Activated CD4-positive, alpha-beta T cell treated with anti-CD3 and anti-CD28 coated beads, Interleukin-2, Interleukin-6, amounts not matched to agents 100 ng/mL and 50 ng/mL, durations not matched to agents 16 hours and 8 hours (primary cell): ENCODE results near the gene EDEM1.
"Not testable (repeated sequence)": the region's sequence is repeated elsewhere in the genome, so short reads cannot be mapped to it uniquely, and the experiment has no call there.

Experiments
- DNase-seq: peaks from one replicate; pipeline ENCODE4 v3.0.0-alpha.2; 2020

Gene EDEM1

DNA sequence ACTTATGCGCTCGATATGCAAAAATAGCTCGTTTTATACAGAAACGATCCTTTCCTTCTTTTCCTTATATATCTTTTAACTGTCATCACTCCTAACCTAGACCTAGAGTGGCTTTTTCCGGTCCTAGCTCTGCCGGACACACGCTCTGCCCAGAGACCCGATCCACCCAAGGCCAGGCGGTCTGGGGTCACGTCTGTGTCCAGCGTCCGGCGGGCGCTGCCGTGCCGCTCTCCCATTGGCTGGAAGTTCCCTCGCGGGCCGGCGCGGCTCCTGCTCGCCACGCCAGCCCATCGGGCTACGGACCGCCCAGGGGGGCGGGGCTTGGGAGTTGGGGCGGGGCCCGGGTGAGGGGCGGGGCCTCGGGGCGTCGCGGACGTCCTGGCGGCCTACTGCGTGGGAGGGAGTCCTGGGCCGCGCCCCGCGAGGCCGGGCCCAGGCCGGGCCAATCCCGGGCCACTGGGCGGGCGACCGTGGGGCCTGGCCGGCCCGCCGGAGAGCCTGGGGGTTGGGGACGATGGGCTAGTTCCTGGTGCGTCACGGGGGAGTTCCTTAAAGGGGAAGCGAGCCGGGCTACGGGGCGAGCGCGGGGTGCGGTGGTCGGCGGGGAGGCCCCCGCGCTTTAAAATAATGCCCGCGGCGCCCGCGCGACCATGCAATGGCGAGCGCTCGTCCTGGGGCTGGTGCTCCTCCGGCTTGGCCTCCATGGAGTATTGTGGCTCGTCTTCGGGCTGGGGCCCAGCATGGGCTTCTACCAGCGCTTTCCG, at the start of gene EDEM1:
TSS of gene EDEM1 (plus strand) at position 552 of the 764 bp plus-strand sequence. CDS start at position 651, 99 bp downstream.
- DNase-seq, result peak; percentile 98

DNA sequence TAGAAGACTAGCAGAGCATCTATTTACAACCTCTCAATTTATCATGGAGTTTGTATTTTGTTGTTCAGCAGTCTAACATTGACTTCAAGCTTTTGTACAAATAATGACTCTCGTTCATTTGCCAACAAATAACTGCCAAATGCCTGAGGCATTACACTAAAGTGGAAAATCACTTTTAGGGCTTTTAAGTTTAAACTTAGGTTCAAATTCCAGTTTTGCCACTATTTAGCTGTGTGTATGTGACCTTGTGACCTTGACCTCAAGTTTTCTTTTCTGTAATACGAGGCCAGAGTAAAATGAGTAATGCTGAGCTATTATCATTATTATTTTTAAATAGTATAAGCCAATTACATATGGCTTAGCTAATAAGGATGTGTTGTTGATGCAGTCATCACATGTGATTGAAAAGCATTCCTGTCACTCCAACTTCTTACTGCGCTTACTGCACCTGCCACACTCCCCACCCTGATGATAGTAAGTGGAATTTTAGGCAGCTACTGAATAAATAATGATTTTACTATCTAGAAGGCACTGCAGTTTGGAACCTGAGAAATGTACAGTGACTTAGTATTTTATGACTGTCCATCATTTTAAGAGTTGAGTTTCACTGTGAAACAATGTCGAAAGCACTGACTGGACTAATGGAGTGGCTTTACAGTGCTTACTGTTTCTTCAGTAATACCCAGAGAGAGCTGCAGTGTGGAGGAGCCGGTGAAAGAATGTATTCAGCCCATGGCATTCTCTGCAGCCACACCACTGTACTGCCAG, 49.1 kb upstream of the EDEM1 start:
- DNase-seq, result no peak

DNA sequence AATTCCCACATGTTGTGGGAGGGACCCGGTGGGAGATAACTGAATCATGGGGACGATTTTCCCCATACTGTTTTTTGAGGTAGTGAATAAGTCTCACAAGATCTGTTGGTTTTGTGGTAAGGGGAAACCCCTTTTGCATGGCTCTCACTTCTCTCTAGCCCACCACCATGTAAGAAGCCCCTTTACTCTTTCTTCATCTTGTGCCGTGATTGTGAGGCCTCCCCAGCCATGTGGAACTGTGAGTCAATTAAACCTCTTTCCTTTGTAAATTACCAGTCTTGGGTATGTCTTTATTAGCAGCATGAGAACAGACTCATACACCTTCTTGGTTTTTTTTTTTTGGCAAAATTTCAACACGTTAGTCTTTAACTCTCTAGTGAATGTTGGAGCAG, 47.3 kb upstream of the EDEM1 start:
- DNase-seq, result no peak

DNA sequence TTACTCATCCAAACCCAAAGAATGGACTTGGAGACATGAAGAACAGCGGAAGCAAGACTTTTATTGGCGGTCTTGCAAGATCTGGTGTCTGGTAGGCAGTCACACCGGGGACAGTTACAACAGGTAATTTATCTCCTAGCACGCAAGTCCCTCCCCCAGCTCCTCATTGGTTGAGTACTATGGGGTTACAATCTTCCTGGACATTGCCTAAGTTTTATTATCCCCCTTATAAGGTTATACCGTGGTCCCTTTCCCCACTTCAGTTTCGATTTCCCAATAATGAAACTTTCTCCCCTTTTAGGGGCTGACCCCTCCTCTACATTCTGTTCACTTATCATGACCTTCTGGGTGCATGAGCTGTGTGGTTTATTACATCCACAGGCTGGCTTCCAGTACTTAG, 46.7 kb upstream of the EDEM1 start:
- DNase-seq, result no peak

- DNase-seq, result no peak
Measured at GRCh38 chr3:5141760-5142159, 45.7 kb upstream of the EDEM1 start.

DNA sequence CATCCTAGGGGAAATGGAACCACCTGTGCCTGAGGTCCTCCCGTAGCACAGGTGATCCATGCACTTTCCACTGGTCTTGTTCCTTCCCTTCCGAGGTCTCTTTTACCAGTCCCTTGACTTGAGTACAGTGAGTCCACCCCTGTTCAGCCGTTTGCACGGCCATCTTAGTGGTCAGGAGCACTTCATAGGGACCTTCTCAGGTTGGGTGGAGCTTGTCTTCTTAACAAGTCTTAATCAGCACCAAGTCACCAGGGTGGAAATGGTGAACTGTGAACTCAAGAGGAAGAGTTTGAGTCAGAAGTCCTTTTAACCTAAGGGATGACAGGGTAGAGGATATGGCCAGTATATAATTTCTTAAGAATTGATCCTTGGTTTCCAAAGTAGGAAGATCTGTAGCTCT, 44.0 kb upstream of the EDEM1 start:
- DNase-seq, result no peak

DNA sequence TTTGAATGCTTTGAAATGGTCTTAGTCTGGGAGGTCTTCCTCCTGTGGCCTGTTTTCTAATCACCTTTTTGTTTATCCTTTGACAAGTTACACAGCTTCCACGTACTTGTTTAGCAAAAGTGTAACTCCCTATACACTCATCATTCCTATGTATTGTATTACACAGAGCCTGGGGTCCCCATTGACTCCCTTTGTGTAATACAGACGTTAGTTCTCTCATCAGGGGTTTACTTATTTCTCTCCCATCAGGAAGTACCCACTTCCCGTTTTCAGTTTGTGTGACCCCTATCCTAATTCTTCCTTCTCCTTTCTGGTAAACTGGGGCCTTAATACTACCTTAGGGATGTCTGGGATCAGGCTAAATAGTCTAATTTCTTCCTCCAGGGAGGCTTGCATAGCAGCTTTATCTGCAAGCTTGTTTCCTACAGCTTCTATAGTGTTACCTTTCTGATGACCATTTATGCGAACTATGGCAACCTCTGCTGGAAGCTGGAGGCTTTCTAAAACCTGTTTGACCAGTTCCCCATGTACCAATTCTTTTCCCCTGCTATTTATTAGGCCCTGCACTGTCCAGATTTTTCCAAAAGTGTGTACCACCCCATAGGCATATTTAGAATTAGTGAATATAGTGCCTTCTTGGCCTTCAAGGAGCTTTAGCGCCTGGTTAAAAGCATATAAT, 43.1 kb upstream of the EDEM1 start:
- DNase-seq, result no peak

GRCh38 chr3:5145120-5145519, 42.4 kb upstream of the EDEM1 start:
- no peak for DNase-seq

DNA sequence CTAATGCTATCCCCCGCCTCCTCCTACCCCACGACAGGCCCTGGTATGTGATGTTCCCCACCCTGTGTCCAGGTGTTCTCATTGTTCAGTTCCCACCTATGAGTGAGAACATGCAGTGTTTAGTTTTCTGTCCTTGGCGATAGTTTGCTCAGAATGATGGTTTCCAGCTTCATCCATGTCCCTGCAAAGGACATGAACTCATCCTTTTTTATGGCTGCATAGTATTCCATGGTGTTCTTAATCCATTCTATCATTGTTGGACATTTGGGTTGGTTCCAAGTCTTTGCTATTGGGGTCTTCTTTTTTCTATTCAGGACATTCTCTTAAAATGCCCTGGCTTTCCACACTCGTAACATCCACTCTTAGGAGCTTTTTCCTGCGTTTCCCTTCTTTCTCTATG, 40.4 kb upstream of the EDEM1 start:
- DNase-seq, result not testable (repeated sequence)

DNA sequence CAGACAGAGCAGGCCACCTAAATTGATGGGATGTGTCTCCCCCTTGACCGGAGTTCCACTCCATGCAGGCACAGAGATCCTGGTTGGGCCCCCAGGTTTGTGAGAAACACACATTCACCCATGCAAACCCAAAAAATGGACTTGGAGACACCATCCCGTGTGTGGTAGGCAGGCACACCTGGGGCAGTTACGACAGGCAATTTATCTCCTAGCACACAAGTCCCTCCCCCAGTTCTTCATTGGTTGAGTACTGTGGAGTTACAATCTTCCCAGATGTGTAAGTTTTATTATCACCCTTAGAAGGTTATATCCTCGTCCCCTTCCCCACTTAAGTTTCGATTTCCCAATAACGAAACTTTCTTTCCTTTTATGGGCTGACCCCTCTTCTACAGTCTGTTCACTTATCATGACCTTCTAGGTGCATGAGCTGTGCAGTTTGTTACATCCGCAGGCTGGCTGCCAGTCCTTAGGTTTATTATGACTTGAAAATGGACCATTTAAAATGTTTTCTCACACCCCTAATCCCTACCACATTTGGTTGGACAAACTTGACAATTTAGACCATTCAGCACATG, 38.1 kb upstream of the EDEM1 start:
- no peak for DNase-seq

- DNase-seq, result no peak
Measured at GRCh38 chr3:5151586-5151985, 35.9 kb upstream of the EDEM1 start.

GRCh38 chr3:5153074-5153473, 34.4 kb upstream of the EDEM1 start:
- DNase-seq, result no peak

DNA sequence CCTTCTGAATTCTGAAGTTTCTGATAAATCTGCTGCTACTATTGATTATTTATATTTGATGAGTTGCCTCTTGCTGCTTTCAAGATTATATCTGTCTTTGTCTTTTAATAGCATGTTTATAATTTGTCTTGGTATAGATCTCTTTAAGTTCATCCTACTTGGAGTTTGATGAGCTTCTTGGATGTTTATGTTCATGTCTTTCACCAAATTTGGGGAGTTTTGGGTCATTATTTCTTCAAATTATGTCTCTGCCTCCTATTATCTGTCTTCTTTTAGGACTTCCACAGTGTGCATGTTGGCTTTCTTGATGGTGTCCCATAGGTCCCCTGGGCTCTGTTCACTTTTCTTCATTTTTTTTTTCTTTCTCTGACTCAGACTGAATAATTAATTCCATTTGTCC, 32.3 kb upstream of the EDEM1 start:
- DNase-seq, result no peak

DNA sequence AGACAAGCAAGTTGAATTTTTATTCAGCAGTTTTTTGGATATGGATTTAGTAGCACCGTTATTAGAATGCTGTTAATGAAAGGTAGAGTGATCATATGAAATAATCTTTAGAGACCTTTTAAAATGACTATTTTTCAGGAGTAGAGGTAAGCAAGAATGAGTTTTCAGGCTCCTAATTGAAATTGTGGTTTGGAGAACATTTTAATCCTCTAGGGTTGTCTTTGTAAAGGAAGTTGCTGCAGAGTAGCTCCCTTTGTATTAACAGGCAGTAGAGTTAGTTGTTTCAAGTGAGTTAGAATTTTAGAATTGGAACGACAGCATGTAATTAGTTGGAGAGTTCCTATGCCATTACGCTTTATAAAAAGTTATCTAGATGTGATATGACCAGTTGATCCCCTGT, 27.2 kb upstream of the EDEM1 start:
- no peak for DNase-seq

DNA sequence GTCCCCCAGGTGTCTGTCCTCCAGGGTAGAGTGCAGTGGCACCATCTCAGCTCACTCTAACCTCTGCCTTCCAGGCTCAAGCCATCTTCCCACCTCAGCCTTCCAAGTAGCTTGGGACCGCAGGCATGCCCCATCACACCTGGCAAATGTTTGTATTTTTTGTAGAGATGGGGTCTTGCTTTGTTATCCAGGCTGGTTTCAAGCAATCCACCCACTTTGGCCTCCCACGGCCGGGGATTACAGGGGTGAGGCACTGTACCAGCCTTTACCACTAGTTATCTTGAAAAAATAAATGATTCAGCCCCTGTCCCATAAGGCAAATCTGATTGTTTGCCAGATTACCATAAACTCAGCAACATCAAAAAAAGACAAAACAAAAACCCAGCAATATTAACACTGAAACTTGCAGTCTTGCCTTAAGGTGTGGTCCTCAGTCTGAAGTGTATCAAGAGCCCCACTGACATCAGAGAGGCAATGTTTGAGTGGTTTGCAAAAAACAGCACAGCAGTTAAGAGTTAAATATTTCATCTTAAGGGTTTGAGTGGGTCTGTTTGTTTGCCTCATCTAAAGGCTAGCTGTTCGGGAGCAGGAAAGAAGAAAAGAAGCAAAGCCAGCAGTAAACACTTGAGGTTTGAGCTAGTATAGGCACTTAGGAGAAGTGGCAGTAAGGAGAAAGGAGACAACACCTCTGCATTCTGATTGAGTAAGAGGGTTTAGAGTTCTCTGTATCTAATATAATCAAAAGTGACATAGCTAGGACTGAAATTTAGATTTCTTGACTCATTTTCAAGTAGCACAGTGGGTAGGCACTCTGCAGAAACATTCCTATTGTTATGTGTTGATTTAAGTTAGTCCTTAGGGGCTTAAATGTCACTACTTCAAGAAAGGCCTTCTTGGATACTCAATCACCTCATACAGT, 26.3 kb upstream of the EDEM1 start:
- no peak for DNase-seq

DNA sequence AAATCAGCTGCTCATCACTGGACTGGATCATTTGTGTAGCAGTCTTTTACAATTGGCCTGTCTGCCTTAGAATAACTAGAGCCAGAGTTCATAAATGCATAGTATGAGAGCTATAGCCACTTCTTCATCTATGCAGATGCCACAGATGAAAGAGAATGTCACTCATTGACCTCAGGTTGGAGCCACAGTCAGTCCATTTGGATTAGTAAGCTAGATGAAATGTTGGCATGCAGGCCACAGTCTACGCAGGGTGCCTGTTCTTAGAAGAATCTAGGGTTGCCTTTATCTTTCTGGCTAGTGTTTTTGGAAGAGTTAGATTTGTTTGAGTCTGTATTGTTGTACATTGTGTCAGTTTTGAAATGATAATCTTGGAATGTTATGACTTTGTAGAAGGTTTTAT, 25.4 kb upstream of the EDEM1 start:
- no peak for DNase-seq

- DNase-seq, result no peak
Measured at GRCh38 chr3:5165698-5166097, 21.8 kb upstream of the EDEM1 start.

DNA sequence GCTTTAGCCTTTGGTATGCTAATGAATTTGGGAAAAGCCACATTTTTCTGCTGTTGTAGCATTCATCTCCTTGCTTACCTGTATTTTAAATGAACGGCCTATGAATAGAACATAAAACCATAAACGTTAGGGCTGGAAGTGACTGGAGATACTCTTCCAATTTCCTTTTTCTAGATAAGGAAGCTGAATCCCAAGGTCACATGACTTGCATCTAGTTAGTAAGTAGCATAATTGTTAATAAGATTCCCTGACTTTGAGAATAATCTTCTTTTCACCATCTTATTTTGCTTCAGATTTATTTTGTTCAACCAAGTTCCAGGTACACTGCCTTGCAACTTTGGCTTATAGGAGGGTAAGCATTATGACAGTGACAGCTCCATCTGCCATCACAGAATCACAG, 20.7 kb upstream of the EDEM1 start:
- DNase-seq, result no peak

DNA sequence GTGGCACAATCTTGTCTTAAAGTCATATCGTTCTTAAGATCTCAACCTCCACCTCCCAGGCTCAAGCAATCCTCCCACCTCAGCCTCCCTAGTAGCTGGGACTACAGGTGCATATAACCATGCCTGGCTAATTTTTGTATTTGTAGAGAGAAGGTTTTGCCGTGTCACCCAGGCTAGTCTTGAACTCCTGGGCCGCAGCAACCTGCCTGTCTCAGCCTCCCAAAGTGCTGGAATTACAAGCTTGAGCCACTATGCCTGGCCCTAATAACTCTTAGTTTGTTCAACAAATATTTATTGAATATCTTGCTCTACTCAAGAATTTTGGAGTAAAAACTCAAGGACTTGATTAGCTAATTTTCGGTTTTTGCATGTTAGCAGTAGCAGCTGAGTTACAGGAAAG, 19.4 kb upstream of the EDEM1 start:
- no peak for DNase-seq

GRCh38 chr3:5169807-5170206, 17.7 kb upstream of the EDEM1 start:
- DNase-seq, result no peak

DNA sequence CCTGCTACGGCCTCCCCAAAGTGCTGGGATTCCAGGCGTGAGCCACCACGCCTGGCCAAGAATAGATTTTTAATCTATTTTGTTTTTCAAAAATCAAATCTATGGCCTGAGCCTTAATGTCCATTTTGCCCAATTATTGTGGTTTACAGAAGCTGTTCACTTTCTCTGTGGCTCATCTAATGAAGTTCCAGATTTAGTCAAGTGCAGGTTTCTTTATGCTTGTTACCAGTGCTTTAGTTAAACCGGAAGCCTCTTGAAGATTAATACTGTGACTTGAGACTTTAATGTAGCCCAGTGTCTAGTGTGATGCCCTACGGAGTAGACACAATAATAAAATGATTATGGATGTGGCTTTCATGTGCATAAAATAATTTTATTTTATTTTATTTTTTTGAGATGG, 16.5 kb upstream of the EDEM1 start:
- DNase-seq, result no peak

GRCh38 chr3:5172018-5172417, 15.5 kb upstream of the EDEM1 start:
- DNase-seq, result no peak
